ENCODE results near the gene SEZ6. TPM values are rescaled to one million over a fixed set of nuclear protein-coding genes. Genes with fewer than 3 reads are reported as not detected.

SEZ6 gene
- total and polyA plus RNA-seq, 10 of the 15 experiments (the other 5 are each of a cell fraction or from before 2014, with no cell fraction given) = 0.05 to 0.87 (median 0.17) TPM; not detected in 4

DNA sequence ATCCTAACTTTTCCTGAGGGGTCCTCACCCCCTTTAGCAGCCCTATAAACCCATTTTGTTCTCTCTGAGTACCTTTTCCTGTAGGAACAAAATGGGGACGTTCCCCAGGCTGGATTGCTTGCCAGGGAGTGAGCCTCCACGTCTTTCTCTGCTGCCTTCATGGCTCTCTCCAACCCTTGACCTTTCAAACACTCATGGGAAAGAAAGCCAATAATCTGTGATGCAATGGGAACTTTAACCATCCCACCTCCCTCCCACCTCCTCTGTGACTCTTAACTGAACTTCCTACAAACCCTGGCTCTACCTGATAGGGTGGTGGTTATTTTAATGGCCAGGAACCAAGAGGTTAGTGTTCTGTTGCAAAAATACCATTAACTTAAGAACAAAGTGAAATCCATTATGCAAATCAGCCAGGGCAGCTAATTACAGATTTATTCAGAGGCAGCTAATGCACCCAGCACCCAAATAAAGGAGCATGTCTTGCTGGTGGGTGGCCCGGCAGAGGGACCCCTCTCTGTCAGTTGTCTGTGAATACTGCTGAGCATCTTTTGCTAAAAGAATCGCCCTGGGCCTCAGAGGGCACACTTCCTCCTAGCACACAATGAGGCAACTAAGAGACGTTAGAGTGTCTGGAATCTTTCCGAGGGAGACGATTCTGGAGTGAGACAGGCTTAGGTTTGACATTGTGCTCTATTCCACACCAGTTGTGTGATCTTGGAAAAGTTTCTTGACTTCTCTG is 40.1 kb upstream of the SEZ6 start:
- Histone ChIP-seq H4K20me1 (ENCODE audit: control insufficient read depth, insufficient read depth) (no peaks in the 10 kb centered on the region), H3K4me2 (ENCODE audit: control insufficient read depth, insufficient read depth) (no peak overlapping the region), H3K9me3 (replicated peaks; ENCODE audit: control insufficient read depth, insufficient read depth, low read length) (no peaks in the 10 kb centered on the region), H3K4me3 (no peak overlapping the region), H3K9ac (ENCODE audit: control insufficient read depth, insufficient read depth, low read length) (no peak overlapping the region), H3K27me3 (replicated peaks in 1 of 2; ENCODE audit: control insufficient read depth in 2 of 2, insufficient read depth in 2 of 2, low read length in 1 of 2) (peaks cover 2 to 4% of the 10 kb centered on the region in 2 experiments; a peak in 3 of 4 replicates), H3K36me3 (ENCODE audit: control insufficient read depth in 2 of 2, insufficient read depth in 2 of 2, low read length in 1 of 2) (no peaks in the 10 kb centered on the region), H2AFZ (ENCODE audit: control insufficient read depth, low read depth, low read length) (no peak overlapping the region), H3K79me2 (ENCODE audit: control insufficient read depth, insufficient read depth, low read length) (no peaks in the 10 kb centered on the region), H3K27ac (ENCODE audit: control insufficient read depth, insufficient read depth) (no peak overlapping the region), H3K4me1 (ENCODE audit: control insufficient read depth, insufficient read depth, low read length) (peaks cover 13% of the 10 kb centered on the region)
- CTCF ChIA-PET = interaction anchor here (1.4 kb wide), 1 partner anchor 71 kb away, joined by 4 read pairs; no protein-coding TSS in a partner anchor
- 30% methylated on average over 7 of the region's 7 CpGs for WGBS (ENCODE audit: insufficient coverage, insufficient replicate concordance, low lambda C conversion rate, missing lambda C conversion rate)
- in situ Hi-C loops (cut with MboI) = no loop called here
- POLR2A ChIA-PET = no interaction called here
- DNase-seq (ENCODE audit: low read depth, low spot score) (no peak), FAIRE-seq (no peak), ATAC-seq (no peak)
- SMC1A ChIA-PET (ENCODE audit: uncharacterized antibody, unreplicated experiment) = no interaction called here
- no TSS peak for BruUV-seq (replicated peaks)
- intact Hi-C loops (cut with micrococcal nuclease; ENCODE audit: unreplicated experiment) = no loop called here
- RAD21 ChIA-PET (ENCODE audit: unreplicated experiment) = no interaction called here
- no peak for TF ChIP-seq ZNF274 (IDR thresholded peaks at IDR 0.05; ENCODE audit: insufficient read depth, insufficient read length)
- TF ChIP-seq ZSCAN29 (IDR thresholded peaks at IDR 0.05) = no peak
- TF ChIP-seq SMAD1 (IDR thresholded peaks at IDR 0.05; ENCODE audit: low read depth, partially characterized antibody) = no peak
- no peak for TF ChIP-seq EZH2 (IDR thresholded peaks at IDR 0.05; ENCODE audit: borderline replicate concordance, control insufficient read depth, low read depth, low read length)
- TF ChIP-seq ZNF217 (IDR thresholded peaks at IDR 0.05) = no peak
- no peak for TF ChIP-seq ZNF207 (IDR thresholded peaks at IDR 0.05; ENCODE audit: borderline replicate concordance)
- no peak for TF ChIP-seq POLR2AphosphoS5 (IDR thresholded peaks at IDR 0.05; ENCODE audit: low read length)
- TF ChIP-seq SUZ12 (IDR thresholded peaks at IDR 0.05; ENCODE audit: unreplicated experiment) = no peak
- TF ChIP-seq RAD51 (IDR thresholded peaks at IDR 0.05) = no peak
- TF ChIP-seq, protein P1, sequence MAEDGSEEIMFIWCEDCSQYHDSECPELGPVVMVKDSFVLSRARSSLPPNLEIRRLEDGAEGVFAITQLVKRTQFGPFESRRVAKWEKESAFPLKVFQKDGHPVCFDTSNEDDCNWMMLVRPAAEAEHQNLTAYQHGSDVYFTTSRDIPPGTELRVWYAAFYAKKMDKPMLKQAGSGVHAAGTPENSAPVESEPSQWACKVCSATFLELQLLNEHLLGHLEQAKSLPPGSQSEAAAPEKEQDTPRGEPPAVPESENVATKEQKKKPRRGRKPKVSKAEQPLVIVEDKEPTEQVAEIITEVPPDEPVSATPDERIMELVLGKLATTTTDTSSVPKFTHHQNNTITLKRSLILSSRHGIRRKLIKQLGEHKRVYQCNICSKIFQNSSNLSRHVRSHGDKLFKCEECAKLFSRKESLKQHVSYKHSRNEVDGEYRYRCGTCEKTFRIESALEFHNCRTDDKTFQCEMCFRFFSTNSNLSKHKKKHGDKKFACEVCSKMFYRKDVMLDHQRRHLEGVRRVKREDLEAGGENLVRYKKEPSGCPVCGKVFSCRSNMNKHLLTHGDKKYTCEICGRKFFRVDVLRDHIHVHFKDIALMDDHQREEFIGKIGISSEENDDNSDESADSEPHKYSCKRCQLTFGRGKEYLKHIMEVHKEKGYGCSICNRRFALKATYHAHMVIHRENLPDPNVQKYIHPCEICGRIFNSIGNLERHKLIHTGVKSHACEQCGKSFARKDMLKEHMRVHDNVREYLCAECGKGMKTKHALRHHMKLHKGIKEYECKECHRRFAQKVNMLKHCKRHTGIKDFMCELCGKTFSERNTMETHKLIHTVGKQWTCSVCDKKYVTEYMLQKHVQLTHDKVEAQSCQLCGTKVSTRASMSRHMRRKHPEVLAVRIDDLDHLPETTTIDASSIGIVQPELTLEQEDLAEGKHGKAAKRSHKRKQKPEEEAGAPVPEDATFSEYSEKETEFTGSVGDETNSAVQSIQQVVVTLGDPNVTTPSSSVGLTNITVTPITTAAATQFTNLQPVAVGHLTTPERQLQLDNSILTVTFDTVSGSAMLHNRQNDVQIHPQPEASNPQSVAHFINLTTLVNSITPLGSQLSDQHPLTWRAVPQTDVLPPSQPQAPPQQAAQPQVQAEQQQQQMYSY (CRISPR knock-in tag; IDR thresholded peaks at IDR 0.05) = no peak
- TF ChIP-seq, protein P2, sequence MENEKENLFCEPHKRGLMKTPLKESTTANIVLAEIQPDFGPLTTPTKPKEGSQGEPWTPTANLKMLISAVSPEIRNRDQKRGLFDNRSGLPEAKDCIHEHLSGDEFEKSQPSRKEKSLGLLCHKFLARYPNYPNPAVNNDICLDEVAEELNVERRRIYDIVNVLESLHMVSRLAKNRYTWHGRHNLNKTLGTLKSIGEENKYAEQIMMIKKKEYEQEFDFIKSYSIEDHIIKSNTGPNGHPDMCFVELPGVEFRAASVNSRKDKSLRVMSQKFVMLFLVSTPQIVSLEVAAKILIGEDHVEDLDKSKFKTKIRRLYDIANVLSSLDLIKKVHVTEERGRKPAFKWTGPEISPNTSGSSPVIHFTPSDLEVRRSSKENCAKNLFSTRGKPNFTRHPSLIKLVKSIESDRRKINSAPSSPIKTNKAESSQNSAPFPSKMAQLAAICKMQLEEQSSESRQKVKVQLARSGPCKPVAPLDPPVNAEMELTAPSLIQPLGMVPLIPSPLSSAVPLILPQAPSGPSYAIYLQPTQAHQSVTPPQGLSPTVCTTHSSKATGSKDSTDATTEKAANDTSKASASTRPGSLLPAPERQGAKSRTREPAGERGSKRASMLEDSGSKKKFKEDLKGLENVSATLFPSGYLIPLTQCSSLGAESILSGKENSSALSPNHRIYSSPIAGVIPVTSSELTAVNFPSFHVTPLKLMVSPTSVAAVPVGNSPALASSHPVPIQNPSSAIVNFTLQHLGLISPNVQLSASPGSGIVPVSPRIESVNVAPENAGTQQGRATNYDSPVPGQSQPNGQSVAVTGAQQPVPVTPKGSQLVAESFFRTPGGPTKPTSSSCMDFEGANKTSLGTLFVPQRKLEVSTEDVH (IDR thresholded peaks at IDR 0.05; ENCODE audit: low read depth, partially characterized antibody) = no peak
- TF ChIP-seq, protein P3, sequence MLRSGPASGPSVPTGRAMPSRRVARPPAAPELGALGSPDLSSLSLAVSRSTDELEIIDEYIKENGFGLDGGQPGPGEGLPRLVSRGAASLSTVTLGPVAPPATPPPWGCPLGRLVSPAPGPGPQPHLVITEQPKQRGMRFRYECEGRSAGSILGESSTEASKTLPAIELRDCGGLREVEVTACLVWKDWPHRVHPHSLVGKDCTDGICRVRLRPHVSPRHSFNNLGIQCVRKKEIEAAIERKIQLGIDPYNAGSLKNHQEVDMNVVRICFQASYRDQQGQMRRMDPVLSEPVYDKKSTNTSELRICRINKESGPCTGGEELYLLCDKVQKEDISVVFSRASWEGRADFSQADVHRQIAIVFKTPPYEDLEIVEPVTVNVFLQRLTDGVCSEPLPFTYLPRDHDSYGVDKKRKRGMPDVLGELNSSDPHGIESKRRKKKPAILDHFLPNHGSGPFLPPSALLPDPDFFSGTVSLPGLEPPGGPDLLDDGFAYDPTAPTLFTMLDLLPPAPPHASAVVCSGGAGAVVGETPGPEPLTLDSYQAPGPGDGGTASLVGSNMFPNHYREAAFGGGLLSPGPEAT (IDR thresholded peaks at IDR 0.05; ENCODE audit: low read depth) = no peak
- TF ChIP-seq RCOR1 (conservative IDR thresholded peaks at IDR 0.05; ENCODE audit: low read depth, low read length) = no peak
- no peak for TF ChIP-seq MEF2A (IDR thresholded peaks at IDR 0.05; ENCODE audit: insufficient read depth, low read depth, low read length)
- no peak for TF ChIP-seq ATF7 (IDR thresholded peaks at IDR 0.05; ENCODE audit: low read depth)

Data from GM12878 (cell line).